ENCODE data around the gene PAK6. TPM values are rescaled to one million over a fixed set of nuclear protein-coding genes. Genes with fewer than 3 reads are reported as not detected.

The PAK6 gene
- total and polyA plus RNA-seq, 2 experiments from 2014 or later, result 2.6 to 2.7 TPM

GRCh38 chr15:40297356-40297755 lies 58.5 kb downstream of the PAK6 start:
- no peak overlapping the region for H3K4me2 ChIP-seq
- TF ChIP-seq EZH2phosphoT487 (IDR thresholded peaks at IDR 0.05; ENCODE audit: low read depth, severe bottlenecking, unreplicated experiment) (no peak), CTCF (IDR thresholded peaks at IDR 0.05; ENCODE audit: poor library complexity) (no peak), EZH2 (IDR thresholded peaks at IDR 0.05; ENCODE audit: borderline replicate concordance) (no peak)
- H3K27me3 ChIP-seq, result peaks cover 15% of the 10 kb centered on the region
- 94% methylated on average over 10 of the region's 10 CpGs for WGBS (ENCODE audit: low lambda C conversion rate, missing lambda C conversion rate)
- DNase-seq (ENCODE audit: low spot score), result no peak
- no peak overlapping the region for H3K27ac ChIP-seq
- no peaks in the 10 kb centered on the region for H3K9me2 ChIP-seq (replicated peaks; ENCODE audit: insufficient read depth)
- no peaks in the 10 kb centered on the region for H3K9me3 ChIP-seq (ENCODE audit: low read depth)
- H3K36me3 ChIP-seq (replicated peaks; ENCODE audit: insufficient read depth, low read depth), result no peaks in the 10 kb centered on the region
- H4K20me1 ChIP-seq (ENCODE audit: insufficient read depth, poor library complexity, severe bottlenecking), result no peaks in the 10 kb centered on the region
- H3K4me3 ChIP-seq, result no peak overlapping the region
- H2AFZ ChIP-seq, result no peak overlapping the region
- no peaks in the 10 kb centered on the region for H3K79me2 ChIP-seq
- H3K4me1 ChIP-seq (ENCODE audit: insufficient read depth), result peaks cover 6% of the 10 kb centered on the region

- no peaks in the 10 kb centered on the region for H3K79me2 ChIP-seq
- no peak overlapping the region for H3K4me2 ChIP-seq
- H2AFZ ChIP-seq, result no peak overlapping the region
- H3K36me3 ChIP-seq (replicated peaks; ENCODE audit: insufficient read depth, low read depth), result no peaks in the 10 kb centered on the region
- H3K27me3 ChIP-seq, result peaks cover 5% of the 10 kb centered on the region
- TF ChIP-seq EZH2phosphoT487 (IDR thresholded peaks at IDR 0.05; ENCODE audit: low read depth, severe bottlenecking, unreplicated experiment) (no peak), CTCF (IDR thresholded peaks at IDR 0.05; ENCODE audit: poor library complexity) (no peak), EZH2 (IDR thresholded peaks at IDR 0.05; ENCODE audit: borderline replicate concordance) (no peak)
- peaks cover 6% of the 10 kb centered on the region for H3K4me1 ChIP-seq (ENCODE audit: insufficient read depth)
- no peak overlapping the region for H3K4me3 ChIP-seq
- 93% methylated on average over 17 of the region's 17 CpGs for WGBS (ENCODE audit: low lambda C conversion rate, missing lambda C conversion rate)
- H4K20me1 ChIP-seq (ENCODE audit: insufficient read depth, poor library complexity, severe bottlenecking), result no peaks in the 10 kb centered on the region
- no peaks in the 10 kb centered on the region for H3K9me2 ChIP-seq (replicated peaks; ENCODE audit: insufficient read depth)
- no peak overlapping the region for H3K27ac ChIP-seq
- H3K9me3 ChIP-seq (ENCODE audit: low read depth), result no peaks in the 10 kb centered on the region
- no peak for DNase-seq (ENCODE audit: low spot score)
These were observed 59.5 kb downstream of the PAK6 start for GRCh38 chr15:40298216-40298935.

- H3K36me3 ChIP-seq (replicated peaks; ENCODE audit: insufficient read depth, low read depth), result no peaks in the 10 kb centered on the region
- WGBS (ENCODE audit: low lambda C conversion rate, missing lambda C conversion rate), result 97% methylated on average over 2 of the region's 2 CpGs
- no peak for DNase-seq (ENCODE audit: low spot score)
These were observed 61.5 kb downstream of the PAK6 start for GRCh38 chr15:40300367-40300766.

More at GRCh38 chr15:40300367-40300766, 61.5 kb downstream of the PAK6 start:
- H3K27ac ChIP-seq, result no peak overlapping the region
- no peak overlapping the region for H2AFZ ChIP-seq
- TF ChIP-seq EZH2 (IDR thresholded peaks at IDR 0.05; ENCODE audit: borderline replicate concordance), result no peak
- no peak for TF ChIP-seq CTCF (IDR thresholded peaks at IDR 0.05; ENCODE audit: poor library complexity)
- TF ChIP-seq EZH2phosphoT487 (IDR thresholded peaks at IDR 0.05; ENCODE audit: low read depth, severe bottlenecking, unreplicated experiment), result no peak
- no peaks in the 10 kb centered on the region for H3K27me3 ChIP-seq
- no peaks in the 10 kb centered on the region for H4K20me1 ChIP-seq (ENCODE audit: insufficient read depth, poor library complexity, severe bottlenecking)
- H3K9me2 ChIP-seq (replicated peaks; ENCODE audit: insufficient read depth), result no peaks in the 10 kb centered on the region
- H3K9me3 ChIP-seq (ENCODE audit: low read depth), result no peaks in the 10 kb centered on the region
- H3K4me3 ChIP-seq, result no peak overlapping the region
- H3K79me2 ChIP-seq, result no peaks in the 10 kb centered on the region
- peaks cover 6% of the 10 kb centered on the region for H3K4me1 ChIP-seq (ENCODE audit: insufficient read depth)
- H3K4me2 ChIP-seq, result no peak overlapping the region

Data from hepatocyte (in vitro differentiated cells).